Measurements from ENCODE around the gene INTS12. TPM values are rescaled to one million over a fixed set of nuclear protein-coding genes. Genes with fewer than 3 reads are reported as not detected.

Gene INTS12
- 13.9 and 20.3 TPM in 2 replicates for total RNA-seq

GRCh38 chr4:105708181-105709080 lies at the start of gene INTS12, which contains the start of gene GSTCD:
INTS12 (minus strand) TSS chr4:105708689; CDS start chr4:105700005, 8,684 bp downstream.
GSTCD (plus strand) TSS chr4:105708784; CDS start chr4:105717614, 8,830 bp downstream.

Other genes starting within 250 kb of the INTS12 start
- gene PPA2, start 234.6 kb downstream of the INTS12 start, total RNA-seq: 68.2 and 69.0 TPM in 2 replicates
- not detected in 2 replicates for gene ARHGEF38, start 156.1 kb downstream of the INTS12 start, total RNA-seq
- gene GSTCD, start 95 bp upstream of the INTS12 start, total RNA-seq: 9.6 and 17.7 TPM in 2 replicates
- gene NPNT, start 186.8 kb upstream of the INTS12 start, total RNA-seq: 0.81 TPM in 1 of 2 replicates, not detected in the other